Stimulated activated CD8-positive, alpha-beta memory T cell treated with anti-CD3 and anti-CD28 coated beads, Interleukin-15, amount 100 ng/mL, for 24 hours (primary cell): ENCODE results near the gene DNAAF8.
A peak's percentile ranks its signal among the peaks of the same experiment; 100 is the strongest.

Experiments used
- DNase-seq: peaks from one replicate; pipeline ENCODE4 v3.0.0-alpha.2; 2020; ENCODE audit warnings: low read depth

DNAAF8 gene

DNA sequence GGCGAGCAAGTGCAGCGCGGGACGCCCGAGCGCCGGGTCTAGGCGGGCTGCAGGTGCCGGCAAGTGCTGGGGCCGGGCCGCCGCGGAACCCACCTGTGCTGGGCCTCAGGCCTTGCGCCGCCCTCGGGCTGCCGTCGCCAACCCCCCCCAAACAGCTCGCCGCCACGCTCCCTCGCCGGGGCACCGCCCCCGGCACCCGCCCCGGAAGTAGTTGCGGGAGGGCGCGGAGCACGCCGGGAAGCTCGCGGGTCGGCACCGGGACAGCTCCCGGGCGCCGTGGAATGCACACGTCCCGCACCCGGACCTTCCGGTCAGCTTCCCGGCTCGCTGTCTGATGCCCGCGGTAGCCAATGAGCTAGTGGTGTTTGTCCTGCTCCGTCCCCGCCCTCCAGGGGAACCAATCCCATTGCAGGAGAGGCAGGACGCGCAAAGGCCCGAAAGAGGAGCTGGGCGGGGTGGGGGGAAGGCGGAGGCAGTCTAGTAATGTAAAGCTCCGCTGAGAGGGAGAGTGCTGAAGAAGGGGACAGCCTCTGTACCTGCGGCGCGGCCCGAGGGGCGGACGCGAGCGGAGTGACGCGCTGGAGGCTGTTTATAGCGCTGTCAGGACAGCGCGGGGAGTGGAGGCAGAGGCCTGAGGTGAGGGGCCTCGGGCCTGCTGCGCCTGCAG, at the start of gene DNAAF8, which contains the start of gene ANKS3:
TSS of gene DNAAF8 (plus strand) at position 475 of the 667 bp plus-strand sequence. CDS start 1,978 bp downstream, outside the sequence.
TSS of gene ANKS3 (minus strand) at position 209 of the 667 bp plus-strand sequence. CDS start 4,122 bp downstream, outside the sequence.
- DNase-seq, result peak; percentile 63

DNA sequence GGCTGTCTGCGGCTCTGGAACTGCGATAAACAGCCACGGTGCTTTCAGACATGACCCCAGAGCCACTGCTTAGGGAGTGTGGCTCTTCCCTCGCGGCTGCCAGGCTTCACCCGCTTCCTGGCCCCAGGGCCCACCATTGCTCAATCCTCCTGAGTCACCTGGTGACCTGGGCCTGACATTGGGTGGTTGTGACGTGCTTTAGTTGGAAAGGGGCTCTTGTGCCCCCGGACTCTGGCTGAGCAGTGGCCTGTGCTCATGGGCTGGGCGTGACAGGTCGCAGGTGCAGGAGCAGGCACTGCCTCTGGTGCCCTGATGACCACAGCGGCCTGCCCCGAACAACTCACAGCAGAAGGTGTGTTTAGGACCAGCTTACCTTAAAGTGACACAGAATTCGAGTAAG, 49.6 kb upstream of the DNAAF8 start:
- DNase-seq, result no peak

DNA sequence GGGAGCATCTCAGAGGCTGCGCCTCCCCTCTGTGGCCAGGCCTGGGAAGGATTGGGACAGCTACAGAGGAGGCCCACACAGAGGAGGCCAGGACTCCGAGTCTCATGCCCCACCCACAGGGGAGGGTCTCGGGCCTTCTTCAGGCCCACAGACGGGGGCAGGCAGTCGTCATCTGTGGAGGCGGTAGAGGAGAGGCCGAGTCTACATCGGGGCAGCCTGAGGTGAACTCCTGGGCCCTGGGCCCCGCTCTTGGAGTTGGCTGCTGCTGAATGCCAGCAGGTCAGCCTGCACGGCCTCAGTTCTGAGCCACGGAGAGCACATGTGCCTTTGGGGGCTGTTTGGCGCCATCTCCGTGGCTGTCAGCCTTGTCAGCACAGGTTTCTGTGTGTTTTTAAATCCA, 49.0 kb upstream of the DNAAF8 start:
- DNase-seq, result no peak

- DNase-seq, result no peak
Measured at GRCh38 chr16:4685776-4686496, 48.4 kb upstream of the DNAAF8 start.

- no peak for DNase-seq
Measured at GRCh38 chr16:4686497-4687210, 47.7 kb upstream of the DNAAF8 start.

DNA sequence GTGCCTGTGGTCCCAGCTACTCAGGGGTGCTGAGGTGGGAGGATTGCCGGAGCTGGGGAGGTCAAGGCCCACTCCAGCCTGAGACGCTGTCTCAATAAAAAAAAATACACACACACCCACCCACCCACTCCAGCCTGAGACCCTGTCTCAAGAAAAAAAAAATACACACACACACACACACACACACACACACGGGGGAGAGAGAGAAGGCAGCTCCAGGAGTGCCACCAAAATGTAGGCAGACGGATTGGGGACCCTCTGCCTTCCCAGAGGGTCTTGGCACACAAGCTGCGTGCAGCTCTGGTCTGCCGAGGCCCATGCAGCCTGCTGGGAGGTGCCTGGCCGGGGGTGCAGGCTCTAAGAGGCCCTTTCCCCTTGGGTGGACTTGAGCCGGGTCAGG, 46.9 kb upstream of the DNAAF8 start:
- no peak for DNase-seq

DNA sequence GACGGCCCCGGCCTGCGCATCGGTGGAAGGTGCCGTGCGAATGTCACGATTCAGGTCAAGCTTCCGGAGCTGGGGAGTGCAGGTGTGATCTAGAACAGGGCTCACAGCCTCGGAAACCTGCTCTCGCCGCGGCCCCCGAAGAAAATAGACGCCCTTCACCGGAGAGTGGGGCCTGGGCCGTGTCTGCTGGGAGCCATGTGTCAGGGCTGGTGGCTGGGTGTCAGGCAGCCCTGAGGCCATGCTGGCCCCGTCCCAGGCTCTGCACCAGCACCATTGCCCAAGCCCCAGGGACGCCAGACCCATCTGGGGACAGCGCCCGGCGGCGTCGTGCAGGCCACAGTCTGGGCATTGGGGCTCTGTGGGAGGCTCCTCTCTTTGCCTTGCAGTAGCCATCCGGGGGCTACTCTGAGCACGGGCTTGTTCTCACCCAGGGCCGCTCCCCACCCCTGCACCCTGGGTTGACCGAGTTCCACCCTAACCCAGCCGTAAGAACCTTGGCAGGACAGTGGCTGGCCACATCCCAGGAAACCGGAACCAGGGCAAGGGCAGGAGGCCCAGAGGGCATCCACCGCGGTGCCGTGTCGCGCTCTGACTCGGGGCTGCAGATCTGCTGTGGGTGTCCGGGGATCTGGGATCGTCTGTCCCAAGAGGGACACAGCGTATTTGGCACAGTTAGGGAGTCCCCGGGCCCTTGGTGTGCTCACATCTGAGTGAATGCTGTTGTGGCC, 46.2 kb upstream of the DNAAF8 start:
- DNase-seq, result no peak

GRCh38 chr16:4688674-4689045, 45.7 kb upstream of the DNAAF8 start:
- no peak for DNase-seq

GRCh38 chr16:4689091-4689671, 45.2 kb upstream of the DNAAF8 start:
- no peak for DNase-seq

- no peak for DNase-seq
Measured at GRCh38 chr16:4689864-4690704, 44.3 kb upstream of the DNAAF8 start.

DNA sequence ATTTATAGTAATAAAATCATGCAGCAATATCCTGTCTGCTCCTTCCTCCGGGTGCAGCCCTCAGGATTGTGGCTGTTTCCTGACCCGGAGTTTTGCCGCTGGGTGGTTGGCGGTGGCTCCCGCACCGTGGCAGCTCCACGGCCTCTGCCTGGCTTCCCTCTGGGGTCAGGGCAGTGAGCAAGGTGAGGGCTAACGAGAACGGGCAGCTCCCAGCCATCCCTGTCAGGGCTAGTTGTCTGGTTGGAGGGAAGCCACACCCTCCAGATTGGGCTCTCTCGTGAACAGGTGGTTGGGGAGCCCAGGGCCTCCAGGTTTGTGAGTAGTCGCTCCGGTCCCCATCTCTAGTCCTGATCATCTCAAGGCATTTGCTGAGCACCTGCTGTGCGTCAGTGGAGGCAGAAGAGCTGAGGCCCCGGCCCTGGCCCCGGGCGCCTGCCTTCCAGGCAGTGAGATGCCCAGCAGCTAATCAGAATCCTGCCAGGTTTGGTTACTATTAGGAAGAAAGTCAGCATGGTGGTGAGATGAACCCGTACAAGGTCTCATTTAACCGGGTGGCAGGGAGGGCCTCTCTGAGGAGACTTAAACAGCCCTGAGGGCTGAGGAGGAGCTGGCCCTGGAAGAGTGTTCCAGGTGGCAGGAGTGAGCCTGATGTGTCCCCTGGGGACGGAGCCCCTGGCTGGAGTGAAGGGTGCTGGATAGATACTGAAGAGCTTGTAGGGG, 43.2 kb upstream of the DNAAF8 start:
- no peak for DNase-seq

- no peak for DNase-seq
Measured at GRCh38 chr16:4691666-4692412, 42.5 kb upstream of the DNAAF8 start.

- DNase-seq, result no peak
Measured at GRCh38 chr16:4692460-4693295, 41.7 kb upstream of the DNAAF8 start.

DNA sequence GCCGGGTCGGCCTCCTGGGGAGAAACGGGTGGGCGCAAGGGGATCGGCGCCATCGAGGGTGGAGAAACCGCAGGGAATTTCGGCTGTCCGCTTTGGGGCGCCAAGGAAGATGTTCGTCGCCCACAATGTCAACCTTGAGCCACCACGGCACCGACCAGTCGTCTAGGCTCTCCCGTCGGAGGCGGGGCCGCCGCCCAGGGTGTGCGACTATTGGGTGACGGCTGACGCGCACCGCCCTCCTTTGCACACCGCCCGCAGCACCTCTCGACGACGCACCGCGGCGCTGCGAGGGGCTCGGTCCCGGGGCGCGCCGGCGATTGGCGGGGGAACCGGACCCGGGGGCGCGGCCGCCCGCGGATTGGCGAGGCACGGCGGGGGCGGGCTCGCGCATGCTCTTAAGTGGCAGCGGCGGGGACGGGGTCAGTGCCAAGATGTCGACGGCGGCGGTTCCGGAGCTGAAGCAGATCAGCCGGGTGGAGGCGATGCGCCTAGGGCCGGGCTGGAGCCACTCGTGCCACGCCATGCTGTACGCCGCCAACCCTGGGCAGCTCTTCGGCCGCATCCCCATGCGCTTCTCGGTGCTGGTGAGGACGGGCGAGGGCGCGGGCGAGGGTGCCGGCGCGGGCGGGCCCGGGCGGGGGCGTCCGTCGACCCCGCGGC, 40.9 kb upstream of the DNAAF8 start, which contains the start of gene NUDT16L1:
TSS of gene NUDT16L1 (plus strand) at position 267 of the 660 bp plus-strand sequence. CDS start at position 432, 165 bp downstream.
- peak; percentile 96 for DNase-seq

- no peak for DNase-seq
Measured at GRCh38 chr16:4693956-4694641, 40.2 kb upstream of the DNAAF8 start.

DNA sequence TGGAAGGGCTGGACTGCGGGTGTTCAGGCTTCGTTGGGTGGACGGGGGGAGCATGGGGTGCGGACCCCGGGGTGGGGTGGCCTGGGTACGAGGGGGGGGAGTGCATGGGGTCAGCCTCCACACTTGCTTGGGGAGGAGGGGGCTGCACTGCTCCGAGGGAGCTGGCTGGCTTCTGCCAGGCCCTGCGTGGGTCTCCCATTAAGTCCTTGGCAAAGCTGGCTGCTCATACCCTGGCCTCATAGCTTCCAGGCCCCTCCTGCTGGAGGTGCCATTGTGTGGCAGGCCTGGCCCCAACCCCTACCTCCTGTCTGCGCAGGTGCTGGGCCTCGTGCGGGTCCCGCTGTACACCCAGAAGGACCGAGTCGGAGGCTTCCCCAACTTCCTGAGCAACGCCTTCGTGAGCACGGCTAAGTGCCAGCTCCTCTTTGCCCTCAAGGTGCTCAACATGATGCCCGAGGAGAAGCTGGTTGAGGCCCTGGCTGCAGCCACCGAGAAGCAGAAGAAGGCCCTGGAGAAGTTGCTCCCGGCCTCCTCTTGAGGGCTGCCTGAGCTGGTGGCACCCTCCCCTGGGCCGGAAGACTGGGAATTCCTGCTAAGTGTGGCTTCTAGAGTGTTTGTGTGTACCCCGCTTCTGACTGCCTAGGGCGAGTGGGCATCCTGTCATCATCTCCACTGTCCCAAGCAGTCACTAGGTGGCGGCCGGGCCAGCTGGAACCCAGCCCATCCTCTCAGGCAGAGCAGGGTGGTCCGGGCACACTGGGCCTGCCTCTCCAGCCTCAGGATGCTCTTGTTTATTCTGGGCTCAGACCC, 39.5 kb upstream of the DNAAF8 start:
- DNase-seq, result no peak
